Sigmoid colon (tissue), 3 donors: ENCODE results near the gene PSME3IP1.
"Not testable (repeated sequence)": the region's sequence is repeated elsewhere in the genome, so short reads cannot be mapped to it uniquely, and the experiment has no call there.

Source experiments
- POLR2A ChIP-seq, 2 donors: fragments of 450-650 bp; IDR thresholded peaks; one replicate each; pipeline ENCODE4 v1.6.1; 2016; ENCODE audit warnings: antibody characterized with exemption in 2 of 2, mild to moderate bottlenecking in 2 of 2, moderate library complexity in 2 of 2
- TF ChIP-seq, protein P1 (sequence below), 4 experiments: fragments of 450-650 bp in 3 of 4; fragments of 200-600 bp in 1 of 4; IDR thresholded peaks; one replicate each; pipeline ENCODE4 v1.5.1; 2016 to 2019; ENCODE audit warnings: antibody characterized with exemption in 4 of 4, mild to moderate bottlenecking in 3 of 4, moderate library complexity in 2 of 4

DNA sequence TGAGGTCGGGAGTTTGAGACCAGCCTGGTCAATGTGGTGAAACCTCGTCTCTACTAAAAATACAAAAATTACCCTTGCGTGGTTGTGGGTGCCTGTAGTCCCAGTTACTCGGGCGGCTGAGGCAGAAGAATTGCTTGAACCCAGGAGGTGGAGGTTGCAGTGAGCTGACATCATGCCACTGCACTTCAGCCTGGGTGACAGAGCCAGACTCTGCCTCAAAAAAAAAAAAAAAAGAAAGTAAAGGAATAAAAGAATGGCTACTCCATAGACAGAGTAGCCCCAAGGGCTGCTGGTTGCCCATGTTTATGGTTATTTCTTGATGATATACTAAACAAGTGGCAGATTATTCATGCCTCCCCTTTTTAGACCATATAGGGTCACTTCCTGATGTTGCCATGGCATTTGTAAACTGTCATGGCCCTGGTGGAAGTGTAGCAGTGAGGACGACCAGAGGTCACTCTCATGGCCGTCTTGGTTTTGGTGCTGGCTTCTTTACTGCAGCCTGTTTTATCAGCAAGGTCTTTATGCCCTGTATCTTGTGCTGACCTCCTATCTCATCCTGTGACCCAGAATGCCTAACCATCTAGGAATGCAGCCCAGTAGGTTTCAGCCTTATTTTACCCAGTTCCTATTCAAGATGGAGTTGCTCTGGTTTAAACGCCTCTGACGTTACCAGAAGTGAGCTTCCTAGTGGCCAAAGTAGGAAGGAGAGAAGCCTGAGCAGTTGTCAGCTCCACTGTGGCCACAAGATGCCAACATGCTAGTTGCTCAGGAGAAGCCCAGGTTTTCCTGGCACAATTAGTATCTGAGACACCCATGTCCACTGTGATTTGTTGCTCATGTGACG is 76.4 kb downstream of the PSME3IP1 start:
- TF ChIP-seq, protein P1, sequence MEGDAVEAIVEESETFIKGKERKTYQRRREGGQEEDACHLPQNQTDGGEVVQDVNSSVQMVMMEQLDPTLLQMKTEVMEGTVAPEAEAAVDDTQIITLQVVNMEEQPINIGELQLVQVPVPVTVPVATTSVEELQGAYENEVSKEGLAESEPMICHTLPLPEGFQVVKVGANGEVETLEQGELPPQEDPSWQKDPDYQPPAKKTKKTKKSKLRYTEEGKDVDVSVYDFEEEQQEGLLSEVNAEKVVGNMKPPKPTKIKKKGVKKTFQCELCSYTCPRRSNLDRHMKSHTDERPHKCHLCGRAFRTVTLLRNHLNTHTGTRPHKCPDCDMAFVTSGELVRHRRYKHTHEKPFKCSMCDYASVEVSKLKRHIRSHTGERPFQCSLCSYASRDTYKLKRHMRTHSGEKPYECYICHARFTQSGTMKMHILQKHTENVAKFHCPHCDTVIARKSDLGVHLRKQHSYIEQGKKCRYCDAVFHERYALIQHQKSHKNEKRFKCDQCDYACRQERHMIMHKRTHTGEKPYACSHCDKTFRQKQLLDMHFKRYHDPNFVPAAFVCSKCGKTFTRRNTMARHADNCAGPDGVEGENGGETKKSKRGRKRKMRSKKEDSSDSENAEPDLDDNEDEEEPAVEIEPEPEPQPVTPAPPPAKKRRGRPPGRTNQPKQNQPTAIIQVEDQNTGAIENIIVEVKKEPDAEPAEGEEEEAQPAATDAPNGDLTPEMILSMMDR (IDR thresholded peaks at IDR 0.05) = not testable (repeated sequence)
- TF ChIP-seq POLR2A (IDR thresholded peaks at IDR 0.05) = not testable (repeated sequence)
